ENCODE measurements around the gene DAO.

GRCh38 chr12:108881953-108882352 is 2.1 kb downstream of the DAO start:
- no peak for TF ChIP-seq CTCF (IDR thresholded peaks at IDR 0.05; ENCODE audit: borderline replicate concordance, extremely low read depth, low read length, poor library complexity, severe bottlenecking)
- no peak for TF ChIP-seq EZH2 (IDR thresholded peaks at IDR 0.05; ENCODE audit: borderline replicate concordance, low read depth, low read length, severe bottlenecking)

All from DND-41 (cell line).